22Rv1 (cell line): Measurements from ENCODE around the gene B4GALNT2.

Experiments
- CTCF ChIP-seq: fragments of 450-650 bp; IDR thresholded peaks from 2 replicates; pipeline ENCODE4 v1.5.1; 2017; ENCODE audit warnings: mild to moderate bottlenecking
- ZFX ChIP-seq: fragments of 450-650 bp; IDR thresholded peaks from 2 replicates; pipeline ENCODE4 v1.6.1; 2017; ENCODE audit warnings: antibody characterized with exemption, borderline replicate concordance

GRCh38 chr17:49196520-49196919 lies 64.0 kb downstream of the B4GALNT2 start:
- TF ChIP-seq CTCF: no peak
- TF ChIP-seq ZFX: no peak
